Small intestine (tissue), 7 donors: ENCODE results near the gene MAPK13. TPM values are rescaled to one million over a fixed set of nuclear protein-coding genes. Genes with fewer than 3 reads are reported as not detected.

Experiments used
- DNase-seq, 2 donors: peaks; one replicate each; pipeline versions ENCODE4 v3.0.0 to v3.0.0-alpha.2; 2013
- FAIRE-seq: peaks from 2 replicates; lab custom pipeline; 2012; peaks lifted over from hg19 to GRCh38; lab: Jason Lieb, UNC
- H3K27ac ChIP-seq, 3 donors: one replicate each; pipeline ENCODE4 v1.5.1; 2013; ENCODE audit warnings: low read length in 2 of 3, mild to moderate bottlenecking in 2 of 3, control low read depth in 1 of 3, inconsistent platforms in 1 of 3, low read depth in 1 of 3, moderate library complexity in 1 of 3
- H3K27me3 ChIP-seq, 3 donors: one replicate each; pipeline ENCODE4 v1.6.1; 2013; ENCODE audit warnings: low read length in 3 of 3, inconsistent platforms in 1 of 3; ENCODE audit not compliant: control insufficient read depth in 3 of 3, insufficient read depth in 3 of 3
- H3K36me3 ChIP-seq, 3 donors: one replicate each; pipeline ENCODE4 v1.6.1; 2013; ENCODE audit warnings: low read length in 3 of 3, inconsistent platforms in 1 of 3, low read depth in 1 of 3, mild to moderate bottlenecking in 1 of 3, moderate library complexity in 1 of 3; ENCODE audit not compliant: control insufficient read depth in 3 of 3, insufficient read depth in 2 of 3
- H3K4me1 ChIP-seq, 3 donors: one replicate each; pipeline ENCODE4 v1.6.1; 2013; ENCODE audit warnings: low read length in 2 of 3, inconsistent platforms in 1 of 3, low read depth in 1 of 3, mild to moderate bottlenecking in 1 of 3, moderate library complexity in 1 of 3; ENCODE audit not compliant: control insufficient read depth in 3 of 3, insufficient read depth in 2 of 3
- H3K4me3 ChIP-seq, 3 donors: one replicate each; pipeline ENCODE4 v1.5.1; 2013; ENCODE audit warnings: low read length in 3 of 3, control low read depth in 1 of 3, inconsistent platforms in 1 of 3, low read depth in 1 of 3, mild to moderate bottlenecking in 1 of 3, moderate library complexity in 1 of 3
- H3K9me3 ChIP-seq, 2 donors: one replicate each; pipeline ENCODE4 v1.6.1; 2013; ENCODE audit warnings: low read depth in 1 of 2, low read length in 1 of 2; ENCODE audit not compliant: control insufficient read depth in 2 of 2, insufficient read depth in 1 of 2
- WGBS, 3 donors: extraction: QIAGEN DNeasy Blood & Tissue Kit; methylation state at CpG; one replicate each; pipeline ENCODE4 v1.1.7; 2013; 5-methylcytosine and 5-hydroxymethylcytosine counted together
- polyA plus RNA-seq, 4 donors: library from polyadenylated mRNA; stranded (reverse) in 3 of 4; unstranded in 1 of 4; fragments of 200-250 nt in 3 of 4; fragments of 120-200 nt in 1 of 4; gene quantifications; one replicate each; pipeline versions ENCODE4 v1.2.1 to v1.2.3, GENCODE V29; 2013
- donor health status: healthy with polysubstance abuse.
- donor health status: control.
- donor health status: control.
- donor health status: Bipolar disorder and iron deficiency.
- donor health status: healthy.

Gene MAPK13
- polyA plus RNA-seq, 4 donors = 86.7 to 161 (median 102) TPM

DNA sequence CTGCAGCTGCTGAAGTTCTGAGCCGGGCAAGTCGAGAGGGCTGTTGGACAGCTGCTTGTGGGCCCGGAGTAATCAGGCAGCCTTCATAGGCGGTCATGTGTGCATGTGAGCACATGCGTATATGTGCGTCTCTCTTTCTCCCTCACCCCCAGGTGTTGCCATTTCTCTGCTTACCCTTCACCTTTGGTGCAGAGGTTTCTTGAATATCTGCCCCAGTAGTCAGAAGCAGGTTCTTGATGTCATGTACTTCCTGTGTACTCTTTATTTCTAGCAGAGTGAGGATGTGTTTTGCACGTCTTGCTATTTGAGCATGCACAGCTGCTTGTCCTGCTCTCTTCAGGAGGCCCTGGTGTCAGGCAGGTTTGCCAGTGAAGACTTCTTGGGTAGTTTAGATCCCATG, 21.2 kb upstream of the MAPK13 start:
- Histone ChIP-seq H3K9me3 (no peaks in the 10 kb centered on the region), H3K27me3 (no peaks in the 10 kb centered on the region), H3K27ac (peak overlapping the region in 1 of 3 donors; percentile 60), H3K36me3 (peaks cover 8 to 32% (median 21%) of the 10 kb centered on the region in 3 donors), H3K4me1 (no peaks in the 10 kb centered on the region), H3K4me3 (no peak overlapping the region)
- 67 to 83% (median 78%) methylated on average over 7 of the region's 7 CpGs for WGBS, 3 donors
- FAIRE-seq (no peak), DNase-seq (no peak)

GRCh38 chr6:36110050-36110449, 20.3 kb upstream of the MAPK13 start:
- H3K4me1 ChIP-seq = no peaks in the 10 kb centered on the region
- H3K36me3 ChIP-seq = peaks cover 8 to 29% (median 17%) of the 10 kb centered on the region in 3 donors
- H3K9me3 ChIP-seq = no peaks in the 10 kb centered on the region
- DNase-seq = no peak
- no peaks in the 10 kb centered on the region for H3K27me3 ChIP-seq
- no peak overlapping the region for H3K4me3 ChIP-seq
- FAIRE-seq = no peak
- no peak overlapping the region for H3K27ac ChIP-seq
- WGBS, 3 donors = 90 to 95% (median 93%) methylated on average over 3 of the region's 3 CpGs

DNA sequence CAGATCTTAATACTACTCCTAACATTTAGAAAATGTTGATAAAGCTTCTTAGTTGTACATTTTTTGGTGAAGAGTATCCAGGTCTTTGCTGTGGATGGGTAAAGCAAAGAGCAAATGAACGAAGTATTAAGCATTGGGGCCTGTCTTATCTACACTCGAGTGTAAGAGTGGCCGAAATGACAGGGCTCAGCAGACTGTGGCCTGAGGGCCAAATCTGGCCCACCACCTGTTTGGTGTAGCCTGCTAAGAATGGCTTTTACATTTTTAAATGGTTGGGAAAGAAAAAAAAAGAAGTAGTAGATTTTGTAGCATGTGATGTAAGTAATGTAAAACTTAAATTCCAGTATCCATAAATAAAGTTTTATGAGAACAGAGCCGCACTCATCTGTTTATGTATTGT, 19.4 kb upstream of the MAPK13 start:
- FAIRE-seq = no peak
- peaks cover 6 to 36% (median 15%) of the 10 kb centered on the region in 3 donors for H3K36me3 ChIP-seq
- H3K4me3 ChIP-seq = no peak overlapping the region
- H3K27ac ChIP-seq = no peak overlapping the region
- H3K4me1 ChIP-seq = no peaks in the 10 kb centered on the region
- DNase-seq = no peak
- H3K9me3 ChIP-seq = no peaks in the 10 kb centered on the region
- H3K27me3 ChIP-seq = no peaks in the 10 kb centered on the region
- 88 to 92% (median 90%) methylated on average over 4 of the region's 4 CpGs for WGBS, 3 donors

- H3K4me3 ChIP-seq = no peak overlapping the region
- 94 to 96% (median 95%) methylated on average over 7 of the region's 7 CpGs for WGBS, 3 donors
- H3K9me3 ChIP-seq = no peaks in the 10 kb centered on the region
- H3K4me1 ChIP-seq = no peaks in the 10 kb centered on the region
- FAIRE-seq = no peak
- no peak for DNase-seq
- H3K27ac ChIP-seq = no peak overlapping the region
- peaks cover 6 to 36% (median 15%) of the 10 kb centered on the region in 3 donors for H3K36me3 ChIP-seq
- H3K27me3 ChIP-seq = no peaks in the 10 kb centered on the region
Measured at GRCh38 chr6:36111526-36111925, 18.8 kb upstream of the MAPK13 start.

- Histone ChIP-seq H3K27me3 (no peaks in the 10 kb centered on the region), H3K4me1 (peaks cover 0 to 6% (median under 1%) of the 10 kb centered on the region in 3 donors), H3K36me3 (peaks cover 6 to 37% (median 11%) of the 10 kb centered on the region in 3 donors), H3K27ac (no peak overlapping the region), H3K4me3 (no peak overlapping the region), H3K9me3 (no peaks in the 10 kb centered on the region)
- FAIRE-seq (no peak), DNase-seq (no peak)
Measured at GRCh38 chr6:36113049-36113448, 17.3 kb upstream of the MAPK13 start.

DNA sequence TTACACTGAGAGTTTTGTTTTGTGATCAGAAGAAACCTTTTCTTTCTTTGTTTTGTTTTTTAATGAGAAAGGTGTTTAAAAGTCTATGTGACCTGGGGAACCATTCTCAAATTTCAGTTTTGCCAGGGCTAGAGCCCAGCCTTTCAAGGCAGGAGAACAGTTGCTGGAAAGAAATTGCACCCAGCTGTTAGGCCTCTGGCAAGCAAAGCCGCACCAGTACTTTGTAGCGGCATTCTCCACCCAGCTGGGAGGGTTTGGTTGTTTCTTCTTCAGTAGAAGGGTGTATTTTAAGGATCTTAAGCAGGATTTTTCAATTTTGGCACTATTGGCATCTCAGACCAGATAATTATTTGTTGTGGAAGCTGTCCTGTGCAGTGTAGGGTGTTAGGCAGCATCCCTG, 16.6 kb upstream of the MAPK13 start:
- 79 to 100% (median 95%) methylated on average over 2 of the region's 2 CpGs for WGBS, 3 donors
- no peak overlapping the region for H3K27ac ChIP-seq
- H3K27me3 ChIP-seq = no peaks in the 10 kb centered on the region
- no peak for DNase-seq
- no peak for FAIRE-seq
- peaks cover 5 to 34% (median 6%) of the 10 kb centered on the region in 3 donors for H3K36me3 ChIP-seq
- no peaks in the 10 kb centered on the region for H3K9me3 ChIP-seq
- peaks cover 0 to 13% (median 3%) of the 10 kb centered on the region in 3 donors for H3K4me1 ChIP-seq
- H3K4me3 ChIP-seq = no peak overlapping the region

- Histone ChIP-seq H3K4me1 (peaks cover 0 to 19% (median 3%) of the 10 kb centered on the region in 3 donors), H3K36me3 (peaks cover 0 to 30% (median 6%) of the 10 kb centered on the region in 3 donors), H3K4me3 (no peak overlapping the region), H3K27ac (peak overlapping the region in 1 of 3 donors; percentile 3), H3K9me3 (no peaks in the 10 kb centered on the region), H3K27me3 (no peaks in the 10 kb centered on the region)
- no peak for FAIRE-seq
- DNase-seq = peak in 1 of 2 donors; percentile 37
- WGBS, 3 donors = 56 to 75% (median 63%) methylated on average over 4 of the region's 4 CpGs
Measured at GRCh38 chr6:36114798-36115408, 15.4 kb upstream of the MAPK13 start.

DNA sequence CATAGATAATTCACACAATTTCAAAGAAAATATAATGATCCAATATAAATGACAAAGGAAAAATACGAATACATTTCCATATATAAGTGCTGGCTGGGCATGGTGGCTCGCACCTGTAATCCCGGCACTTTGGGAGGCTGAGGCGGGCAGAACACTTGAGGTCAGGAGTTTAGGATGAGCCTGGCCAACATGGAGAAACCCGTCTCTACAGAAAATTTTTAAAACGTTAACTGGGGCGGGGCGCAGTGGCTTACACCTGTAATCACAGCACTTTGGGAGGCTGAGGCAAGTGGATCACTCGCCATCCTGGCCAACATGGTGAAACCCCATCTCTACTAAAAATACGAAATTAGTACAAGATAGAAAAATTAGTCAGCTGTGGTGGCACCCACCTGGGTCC, 14.9 kb upstream of the MAPK13 start:
- DNase-seq (no peak), FAIRE-seq (no peak)
- Histone ChIP-seq H3K36me3 (peaks cover 0 to 26% (median 4%) of the 10 kb centered on the region in 3 donors), H3K4me1 (peaks cover 0 to 19% (median 3%) of the 10 kb centered on the region in 3 donors), H3K27me3 (no peaks in the 10 kb centered on the region), H3K27ac (no peak overlapping the region), H3K4me3 (no peak overlapping the region), H3K9me3 (no peaks in the 10 kb centered on the region)
- WGBS, 3 donors = 86 to 95% (median 87%) methylated on average over 10 of the region's 10 CpGs
